Sigmoid colon (tissue), 7 donors: ENCODE measurements around the gene LRRC36. TPM values are rescaled to one million over a fixed set of nuclear protein-coding genes. Genes with fewer than 3 reads are reported as not detected.
"Not testable (repeated sequence)": the region's sequence is repeated elsewhere in the genome, so short reads cannot be mapped to it uniquely, and the experiment has no call there.

Experiments used
- DNase-seq: peaks from one replicate; pipeline ENCODE4 v3.0.0-alpha.2; 2019
- H3K27ac ChIP-seq, 4 donors: fragments of 200-600 bp; sonication (generic); one replicate each; pipeline ENCODE4 v1.5.1; 2016 to 2019; ENCODE audit warnings: mild to moderate bottlenecking in 1 of 4
- H3K27me3 ChIP-seq, 3 donors: fragments of 200-600 bp; sonication (generic); one replicate each; pipeline ENCODE4 v1.5.1; 2019; ENCODE audit warnings: mild to moderate bottlenecking in 1 of 3
- H3K36me3 ChIP-seq, 4 donors: fragments of 200-600 bp; sonication (generic); one replicate each; pipeline ENCODE4 v1.5.1; 2016 to 2019
- H3K4me1 ChIP-seq, 4 donors: fragments of 200-600 bp; sonication (generic); one replicate each; pipeline ENCODE4 v1.5.1; 2017 to 2019
- H3K4me3 ChIP-seq, 4 donors: fragments of 200-600 bp; sonication (generic); one replicate each; pipeline ENCODE4 v1.5.1; 2017 to 2019; ENCODE audit warnings: mild to moderate bottlenecking in 2 of 4, moderate library complexity in 1 of 4
- H3K9me3 ChIP-seq, 4 donors: fragments of 200-600 bp in 3 of 4; sonication (generic) in 3 of 4; one replicate each; pipeline versions ENCODE4 v1.5.1 to v1.6.1; 2013 to 2019
- CTCF ChIP-seq, 4 experiments: fragments of 450-650 bp in 3 of 4; fragments of 200-600 bp in 1 of 4; IDR thresholded peaks; one replicate each; pipeline ENCODE4 v1.5.1; 2016 to 2019; ENCODE audit warnings: antibody characterized with exemption in 4 of 4, mild to moderate bottlenecking in 3 of 4, moderate library complexity in 2 of 4
- EP300 ChIP-seq, 4 donors: sonication (generic); formaldehyde crosslinking; IDR thresholded peaks; one replicate each; pipeline ENCODE4 v1.6.1; 2017; ENCODE audit warnings: antibody characterized with exemption in 4 of 4
- POLR2A ChIP-seq, 2 donors: fragments of 450-650 bp; IDR thresholded peaks; one replicate each; pipeline ENCODE4 v1.6.1; 2016; ENCODE audit warnings: antibody characterized with exemption in 2 of 2, mild to moderate bottlenecking in 2 of 2, moderate library complexity in 2 of 2
- POLR2AphosphoS5 ChIP-seq, 4 donors: sonication (generic); formaldehyde crosslinking; IDR thresholded peaks; one replicate each; pipeline ENCODE4 v1.6.1; 2017; ENCODE audit warnings: antibody characterized with exemption in 4 of 4
- WGBS, 2 donors: extraction: QIAGEN DNeasy Blood & Tissue Kit; methylation state at CpG; one replicate each; pipeline ENCODE4 v1.1.7; 2013; 5-methylcytosine and 5-hydroxymethylcytosine counted together
- intact Hi-C: fragments of 100-400 bp; cut with DNase I; formaldehyde crosslinking; loops from one replicate; pipeline ENCODE4 v1.15.1; 2023
- polyA plus RNA-seq, 3 donors: library from polyadenylated mRNA; stranded (reverse); fragments of 200-250 nt; gene quantifications; one replicate each; pipeline ENCODE4 v1.2.3, GENCODE V29; 2013
- total RNA-seq, 4 donors: library from RNA; depleted of rRNA; stranded (reverse); fragments of >200 nt; gene quantifications; one replicate each; pipeline ENCODE4 v1.1.0, GENCODE V29; 2016
- donor health status: healthy with polysubstance abuse.
- donor health status: Bipolar disorder and iron deficiency.
- donor health status: healthy.

Gene LRRC36
- total and polyA plus RNA-seq, 7 donors: 0.55 to 0.74 TPM; not detected in 5

- no peak overlapping the region for H3K27ac ChIP-seq
- intact Hi-C loops: no loop called here
- H3K4me3 ChIP-seq: no peak overlapping the region
- no peak for DNase-seq
- peaks cover 0 to 8% (median 0%) of the 10 kb centered on the region in 4 donors for H3K36me3 ChIP-seq
- H3K4me1 ChIP-seq: peaks cover 0 to 28% (median 19%) of the 10 kb centered on the region in 4 donors
- H3K9me3 ChIP-seq: no peaks in the 10 kb centered on the region
- WGBS, 2 donors: 72 to 87% methylated on average over 3 of the region's 3 CpGs
- H3K27me3 ChIP-seq: no peaks in the 10 kb centered on the region
- TF ChIP-seq CTCF (IDR thresholded peaks at IDR 0.05) (no peak), POLR2AphosphoS5 (IDR thresholded peaks at IDR 0.05) (no peak), EP300 (IDR thresholded peaks at IDR 0.05) (no peak), POLR2A (IDR thresholded peaks at IDR 0.05) (no peak)
These were observed 84.7 kb downstream of the LRRC36 start for GRCh38 chr16:67411339-67411738.

GRCh38 chr16:67412294-67412693 lies 85.7 kb downstream of the LRRC36 start:
- Histone ChIP-seq H3K4me1 (peaks cover 0 to 24% (median 14%) of the 10 kb centered on the region in 4 donors), H3K27ac (no peak overlapping the region), H3K27me3 (no peaks in the 10 kb centered on the region), H3K9me3 (no peaks in the 10 kb centered on the region), H3K36me3 (peaks cover 0 to 8% (median 0%) of the 10 kb centered on the region in 4 donors), H3K4me3 (no peak overlapping the region)
- WGBS, 2 donors: 59 to 76% methylated on average over 2 of the region's 2 CpGs
- no peak for DNase-seq
- TF ChIP-seq POLR2AphosphoS5 (IDR thresholded peaks at IDR 0.05): no peak
- TF ChIP-seq POLR2A (IDR thresholded peaks at IDR 0.05): no peak
- TF ChIP-seq EP300 (IDR thresholded peaks at IDR 0.05): no peak
- no peak for TF ChIP-seq CTCF (IDR thresholded peaks at IDR 0.05)
- intact Hi-C loops: no loop called here

- Histone ChIP-seq H3K9me3 (no peaks in the 10 kb centered on the region), H3K27ac (no peak overlapping the region), H3K27me3 (no peaks in the 10 kb centered on the region), H3K4me1 (peaks cover 0 to 24% (median 12%) of the 10 kb centered on the region in 4 donors), H3K4me3 (no peak overlapping the region), H3K36me3 (peaks cover 0 to 8% (median 0%) of the 10 kb centered on the region in 4 donors)
- 47 to 70% methylated on average over 6 of the region's 6 CpGs for WGBS, 2 donors
- TF ChIP-seq CTCF (IDR thresholded peaks at IDR 0.05): no peak
- no peak for TF ChIP-seq POLR2AphosphoS5 (IDR thresholded peaks at IDR 0.05)
- TF ChIP-seq EP300 (IDR thresholded peaks at IDR 0.05): no peak
- TF ChIP-seq POLR2A (IDR thresholded peaks at IDR 0.05): no peak
- intact Hi-C loops: no loop called here
- no peak for DNase-seq
These were observed 87.6 kb downstream of the LRRC36 start for GRCh38 chr16:67413978-67414911.

- Histone ChIP-seq H3K4me3 (peak overlapping the region; percentile 66 to 83 (median 76)), H3K27ac (peak overlapping the region; percentile 78 to 85 (median 81)), H3K4me1 (peaks cover 0 to 24% (median 12%) of the 10 kb centered on the region in 4 donors)
- H3K9me3 ChIP-seq, H3K36me3 ChIP-seq, intact Hi-C loops, H3K27me3 ChIP-seq, DNase-seq: not testable (repeated sequence)
- WGBS, 2 donors: 90 to 94% methylated on average over 19 of the region's 19 CpGs
These were observed 88.8 kb downstream of the LRRC36 start for GRCh38 chr16:67415421-67415820.
